Activated CD4-positive, alpha-beta memory T cell treated with anti-CD3 and anti-CD28 coated beads for 36 hours (primary cell): ENCODE results near the gene CPSF4. TPM values are rescaled to one million over a fixed set of nuclear protein-coding genes. Genes with fewer than 3 reads are reported as not detected.

Experiments
- CTCF ChIA-PET: fragments of 350-600 bp; sonication (Branson Sonifier 250); formaldehyde crosslinking; loops from one replicate; lab custom pipeline; 2021; ENCODE audit warnings: antibody characterized with exemption, inconsistent platforms; lab: Charles Lee
- POLR2A ChIA-PET: fragments of 350-600 bp; sonication (Branson Sonifier 250); formaldehyde crosslinking; loops from one replicate; lab custom pipeline; 2021; ENCODE audit warnings: antibody characterized with exemption; lab: Charles Lee
- DNase-seq: peaks from one replicate; pipeline ENCODE4 v3.0.0-alpha.2; 2020
- H3K27ac Mint-ChIP-seq: one replicate; pipeline ENCODE4 v1.8.0; 2021; ENCODE audit warnings: mixed read lengths
- H3K27me3 Mint-ChIP-seq: one replicate; pipeline ENCODE4 v1.8.0; 2021; ENCODE audit warnings: mixed read lengths
- H3K36me3 Mint-ChIP-seq: one replicate; pipeline ENCODE4 v1.8.0; 2021; ENCODE audit warnings: mixed read lengths
- H3K4me1 Mint-ChIP-seq: one replicate; pipeline ENCODE4 v1.8.0; 2021; ENCODE audit warnings: low read depth, mixed read lengths
- H3K4me3 Mint-ChIP-seq: one replicate; pipeline ENCODE4 v1.8.0; 2021; ENCODE audit warnings: mild to moderate bottlenecking, mixed read lengths
- H3K9me3 Mint-ChIP-seq: one replicate; pipeline ENCODE4 v1.8.0; 2021; ENCODE audit warnings: mixed read lengths
- intact Hi-C: fragments of 100-400 bp; cut with micrococcal nuclease; formaldehyde crosslinking; loops from one replicate; pipeline ENCODE4 v1.15.1; 2023
- total RNA-seq, 2 experiments: library from RNA; stranded (reverse); gene quantifications; one replicate each; pipeline ENCODE4 v1.2.3, GENCODE V29; 2021

The CPSF4 gene
- 10 to 100 TPM; 57.7 to 60.3 TPM for total RNA-seq

- H3K27ac Mint-ChIP-seq: peak within 1 kb of the TSS; percentile 95
- peak; percentile 96 for DNase-seq
- peak within 1 kb of the TSS; percentile 99 for H3K4me3 Mint-ChIP-seq
- CTCF ChIA-PET: interaction anchor here (0.7 to 1.0 kb wide), 2 partner anchors 62 to 610 kb away, joined by 3 to 4 read pairs; no protein-coding TSS in a partner anchor
- POLR2A ChIA-PET: interaction anchor here (0.5 to 2.0 kb wide), 5 partner anchors 15 to 119 kb away, joined by 3 to 7 read pairs (median 4); partner anchors contain the start of genes BUD31, PDAP1 and ZNF655
- no peaks in the 10 kb centered on the region for H3K9me3 Mint-ChIP-seq
- intact Hi-C loops: loop anchor here (1.0 to 2.0 kb wide), 4 partner anchors 31 to 66 kb away; partner anchors contain the start of genes BUD31, PDAP1, ZKSCAN5 and ZNF789
- no peaks in the 10 kb centered on the region for H3K27me3 Mint-ChIP-seq
- H3K4me1 Mint-ChIP-seq: peaks cover 35% of the 10 kb centered on the region
- peaks cover 18% of the 10 kb centered on the region for H3K36me3 Mint-ChIP-seq
Measured at GRCh38 chr7:99438573-99439480, at the start of gene CPSF4, which contains the start of gene PTCD1. Gene CPSF4 (plus strand): TSS chr7:99438943. CDS start chr7:99439083, 140 bp downstream. Gene PTCD1 (minus strand): TSS chr7:99438798. CDS start chr7:99435242, 3,556 bp downstream.

GRCh38 chr7:99389772-99390171 lies 49.0 kb upstream of the CPSF4 start:
- H3K36me3 Mint-ChIP-seq: peaks cover 57% of the 10 kb centered on the region
- no peak overlapping the region for H3K4me3 Mint-ChIP-seq
- POLR2A ChIA-PET: interaction anchor here (0.6 to 1.4 kb wide), 4 partner anchors 9 to 348 kb away, joined by 3 to 7 read pairs (median 6); no protein-coding TSS in a partner anchor
- H3K27ac Mint-ChIP-seq: no peak overlapping the region
- H3K4me1 Mint-ChIP-seq: peaks cover 18% of the 10 kb centered on the region
- no peak for DNase-seq
- H3K27me3 Mint-ChIP-seq: no peaks in the 10 kb centered on the region
- intact Hi-C loops: no loop called here
- no peaks in the 10 kb centered on the region for H3K9me3 Mint-ChIP-seq
- CTCF ChIA-PET: interaction anchor here (1.2 kb wide), 1 partner anchor 10 kb away, joined by 3 read pairs; no protein-coding TSS in a partner anchor

GRCh38 chr7:99390941-99391602 lies 47.7 kb upstream of the CPSF4 start:
- peaks cover 57% of the 10 kb centered on the region for H3K36me3 Mint-ChIP-seq
- no peak overlapping the region for H3K4me3 Mint-ChIP-seq
- H3K27ac Mint-ChIP-seq: no peak overlapping the region
- no peaks in the 10 kb centered on the region for H3K9me3 Mint-ChIP-seq
- no peaks in the 10 kb centered on the region for H3K27me3 Mint-ChIP-seq
- H3K4me1 Mint-ChIP-seq: peaks cover 15% of the 10 kb centered on the region
- ChIA-PET CTCF (interaction anchor here (1.7 to 1.8 kb wide), 2 partner anchors 15 to 25 kb away, joined by 4 to 5 read pairs; no protein-coding TSS in a partner anchor), POLR2A (interaction anchor here (1.0 to 1.6 kb wide), 5 partner anchors 8 to 62 kb away, joined by 3 to 6 read pairs (median 3); partner anchors contain the start of gene BUD31)
- intact Hi-C loops: no loop called here
- no peak for DNase-seq

- peak overlapping the region; percentile 49 for H3K27ac Mint-ChIP-seq
- intact Hi-C loops: loop anchor here (2.0 kb wide), 1 partner anchor 17 kb away; the partner anchor contains the start of genes BUD31 and PDAP1
- H3K4me3 Mint-ChIP-seq: no peak overlapping the region
- POLR2A ChIA-PET: interaction anchor here (1.0 to 1.6 kb wide), 3 partner anchors 13 to 63 kb away, joined by 3 read pairs; partner anchors contain the start of gene BUD31
- H3K27me3 Mint-ChIP-seq: no peaks in the 10 kb centered on the region
- no peak for DNase-seq
- peaks cover 54% of the 10 kb centered on the region for H3K36me3 Mint-ChIP-seq
- peaks cover 15% of the 10 kb centered on the region for H3K4me1 Mint-ChIP-seq
- H3K9me3 Mint-ChIP-seq: no peaks in the 10 kb centered on the region
- CTCF ChIA-PET: interaction anchor here (0.9 to 1.8 kb wide), 3 partner anchors 13 to 26 kb away, joined by 3 to 5 read pairs (median 4); no protein-coding TSS in a partner anchor
Measured at GRCh38 chr7:99392046-99392445, 46.7 kb upstream of the CPSF4 start.

GRCh38 chr7:99392659-99393354 lies 45.9 kb upstream of the CPSF4 start:
- Mint-ChIP-seq H3K27ac (peak overlapping the region; percentile 76), H3K4me3 (peak overlapping the region; percentile 55), H3K9me3 (no peaks in the 10 kb centered on the region), H3K4me1 (peaks cover 17% of the 10 kb centered on the region), H3K36me3 (peaks cover 57% of the 10 kb centered on the region), H3K27me3 (no peaks in the 10 kb centered on the region)
- ChIA-PET CTCF (interaction anchor here (0.6 to 1.8 kb wide), 4 partner anchors 12 to 106 kb away, joined by 3 to 5 read pairs (median 4); no protein-coding TSS in a partner anchor), POLR2A (interaction anchor here (1.3 to 2.6 kb wide), 4 partner anchors 10 to 16 kb away, joined by 3 to 7 read pairs (median 6); partner anchors contain the start of gene BUD31)
- intact Hi-C loops: loop anchor here (2.0 kb wide), 1 partner anchor 16 kb away; the partner anchor contains the start of genes BUD31 and PDAP1
- peak; percentile 86 for DNase-seq

- ChIA-PET POLR2A (interaction anchor here (0.6 to 2.6 kb wide), 5 partner anchors 9 to 38 kb away, joined by 4 to 7 read pairs (median 6); partner anchors contain the start of gene BUD31), CTCF (no interaction called here)
- H3K4me3 Mint-ChIP-seq: peak overlapping the region; percentile 55
- intact Hi-C loops: loop anchor here (2.0 kb wide), 1 partner anchor 15 kb away; the partner anchor contains the start of genes BUD31 and PDAP1
- no peaks in the 10 kb centered on the region for H3K27me3 Mint-ChIP-seq
- peaks cover 20% of the 10 kb centered on the region for H3K4me1 Mint-ChIP-seq
- no peak for DNase-seq
- H3K36me3 Mint-ChIP-seq: peaks cover 53% of the 10 kb centered on the region
- H3K27ac Mint-ChIP-seq: peak overlapping the region; percentile 76
- no peaks in the 10 kb centered on the region for H3K9me3 Mint-ChIP-seq
Measured at GRCh38 chr7:99393355-99394187, 45.2 kb upstream of the CPSF4 start.

GRCh38 chr7:99394188-99394502 lies 44.6 kb upstream of the CPSF4 start:
- H3K9me3 Mint-ChIP-seq: no peaks in the 10 kb centered on the region
- ChIA-PET CTCF (no interaction called here), POLR2A (interaction anchor here (0.6 to 2.6 kb wide), 5 partner anchors 8 to 39 kb away, joined by 4 to 7 read pairs (median 6); partner anchors contain the start of gene BUD31)
- no peak for DNase-seq
- H3K4me3 Mint-ChIP-seq: no peak overlapping the region
- no peaks in the 10 kb centered on the region for H3K27me3 Mint-ChIP-seq
- H3K36me3 Mint-ChIP-seq: peaks cover 57% of the 10 kb centered on the region
- peak overlapping the region; percentile 49 for H3K27ac Mint-ChIP-seq
- peaks cover 20% of the 10 kb centered on the region for H3K4me1 Mint-ChIP-seq
- intact Hi-C loops: no loop called here

GRCh38 chr7:99395616-99396327 lies 43.0 kb upstream of the CPSF4 start:
- peak overlapping the region; percentile 51 for H3K27ac Mint-ChIP-seq

GRCh38 chr7:99396418-99397296 lies 42.1 kb upstream of the CPSF4 start:
- no peak overlapping the region for H3K4me3 Mint-ChIP-seq
- H3K9me3 Mint-ChIP-seq: no peaks in the 10 kb centered on the region
- CTCF ChIA-PET: no interaction called here
- no peak for DNase-seq
- no peaks in the 10 kb centered on the region for H3K27me3 Mint-ChIP-seq
- H3K4me1 Mint-ChIP-seq: peaks cover 20% of the 10 kb centered on the region
- peak overlapping the region; percentile 51 for H3K27ac Mint-ChIP-seq
- POLR2A ChIA-PET: interaction anchor here (0.5 to 2.5 kb wide), 3 partner anchors 10 to 45 kb away, joined by 3 to 8 read pairs (median 7); no protein-coding TSS in a partner anchor
- H3K36me3 Mint-ChIP-seq: peaks cover 58% of the 10 kb centered on the region
- intact Hi-C loops: no loop called here

More at GRCh38 chr7:99395616-99396327, 43.0 kb upstream of the CPSF4 start:
- DNase-seq: no peak
- Mint-ChIP-seq H3K36me3 (peaks cover 56% of the 10 kb centered on the region), H3K4me1 (peaks cover 20% of the 10 kb centered on the region), H3K9me3 (no peaks in the 10 kb centered on the region), H3K27me3 (no peaks in the 10 kb centered on the region), H3K4me3 (no peak overlapping the region)
- POLR2A ChIA-PET: interaction anchor here (0.5 to 2.5 kb wide), 3 partner anchors 10 to 46 kb away, joined by 3 to 8 read pairs (median 7); no protein-coding TSS in a partner anchor
- intact Hi-C loops: no loop called here
- CTCF ChIA-PET: no interaction called here
